NK-92 (cell line): Measurements from ENCODE around the gene ZFAND4.
"Not testable (repeated sequence)": the region's sequence is repeated elsewhere in the genome, so short reads cannot be mapped to it uniquely, and the experiment has no call there.

Experiments used
- DNase-seq: peaks from one replicate; lab custom pipeline; 2025; ENCODE audit not compliant: unreplicated experiment; lab: John Stamatoyannopoulos, UW

ZFAND4 gene

DNA sequence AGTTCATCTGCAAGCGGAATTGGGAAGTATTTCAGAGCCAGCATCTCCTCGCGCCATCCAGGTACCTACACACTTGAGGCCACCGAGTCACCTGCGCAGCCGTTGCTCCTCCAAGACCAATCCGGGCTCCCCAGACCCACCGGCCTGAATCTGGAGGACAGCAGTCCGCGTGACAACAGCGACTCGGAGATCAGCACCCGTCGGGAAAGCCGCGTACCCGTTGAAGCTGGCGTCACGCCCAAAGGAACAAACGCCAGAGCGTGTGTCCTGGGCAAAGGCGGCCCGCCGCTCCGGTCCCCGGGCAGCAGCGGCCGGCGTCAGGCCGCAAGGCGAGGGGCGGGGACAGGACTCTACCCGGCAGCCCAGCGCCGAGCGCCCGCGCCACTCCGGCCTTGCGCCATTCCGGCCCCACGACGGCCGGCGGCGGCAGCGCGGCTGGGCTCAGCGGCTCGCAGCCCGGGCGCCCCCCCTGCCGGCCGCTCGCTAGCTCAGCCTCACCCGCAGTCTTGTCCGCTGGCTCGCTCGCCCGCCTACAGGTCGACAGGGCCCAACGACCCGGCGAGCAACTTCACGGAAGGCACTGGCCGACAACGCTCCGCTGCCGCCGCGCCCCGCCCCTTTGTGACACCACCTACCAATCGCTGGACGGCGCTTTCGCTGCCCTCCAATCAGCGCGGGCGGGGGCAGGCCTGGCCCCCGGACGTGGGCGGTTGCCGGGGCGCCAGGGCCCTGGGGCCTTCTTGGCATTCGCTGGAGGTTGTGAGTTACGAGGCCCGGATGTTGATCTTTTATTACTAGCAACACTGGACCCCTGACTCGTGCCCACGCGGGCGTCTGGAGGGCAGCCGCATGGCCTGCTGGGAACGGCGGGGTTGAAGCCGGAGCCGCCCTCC is at the start of gene ZFAND4:
Gene ZFAND4, minus strand, starts transcription at position 592 of the 893 bp plus-strand sequence. CDS start 9,047 bp downstream, outside the sequence.
- peak; percentile 39 for DNase-seq

DNA sequence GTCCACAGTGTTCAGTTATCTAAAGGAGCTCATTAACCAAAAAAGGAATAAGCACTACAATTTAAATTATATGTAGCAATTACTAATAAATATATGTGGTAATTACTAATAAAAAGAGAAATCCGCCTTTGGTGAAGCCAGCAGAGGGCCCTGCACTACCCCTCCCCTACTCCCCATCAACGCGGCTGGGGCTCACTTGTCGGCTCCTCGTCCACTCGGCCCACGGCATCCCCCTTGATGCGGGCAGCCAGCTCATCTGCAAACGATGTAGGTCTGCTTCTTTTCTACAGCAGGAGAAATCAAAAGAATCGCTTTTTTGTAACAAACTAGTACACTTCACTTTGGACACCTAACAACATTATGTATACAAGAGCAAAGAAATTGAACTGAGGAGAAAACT is 48.9 kb upstream of the ZFAND4 start:
- not testable (repeated sequence) for DNase-seq

DNA sequence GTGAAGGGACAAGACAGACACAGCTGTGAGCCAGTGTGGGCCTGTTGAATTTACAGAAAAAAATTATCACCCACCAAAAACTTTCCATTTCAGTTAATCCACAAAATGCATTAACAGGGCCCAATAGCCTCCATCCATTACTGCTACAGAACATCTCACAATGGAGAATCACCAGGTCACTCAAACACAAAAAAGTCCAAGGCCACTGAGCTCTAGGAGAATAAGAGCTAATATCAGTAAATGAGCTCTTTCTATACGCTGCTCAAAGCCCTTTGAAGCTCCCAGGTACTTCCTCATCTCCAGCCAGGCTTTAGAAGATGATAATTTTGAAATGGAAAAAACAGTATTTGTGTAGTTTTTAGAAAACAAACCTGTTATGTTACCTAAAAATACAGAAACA is 45.1 kb upstream of the ZFAND4 start:
- DNase-seq = not testable (repeated sequence)

DNA sequence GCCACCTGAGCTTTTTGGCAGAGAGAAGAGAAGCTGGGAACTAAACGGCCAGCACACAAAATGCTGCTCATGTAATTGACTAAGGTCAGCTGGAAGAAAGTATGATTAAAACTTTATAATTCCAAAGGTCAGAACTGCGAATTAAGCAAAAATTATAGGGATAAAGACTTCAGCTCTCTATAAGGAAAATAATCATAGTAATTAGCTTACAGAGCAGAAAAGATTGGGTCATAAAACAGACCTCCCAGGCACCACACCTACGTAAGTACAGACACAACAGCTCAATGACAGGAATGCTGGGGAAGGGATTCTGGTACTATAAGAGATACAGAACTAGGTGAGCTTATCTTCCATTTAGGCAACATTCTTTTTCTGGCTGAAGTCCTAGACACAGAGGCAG is 44.5 kb upstream of the ZFAND4 start:
- DNase-seq = not testable (repeated sequence)

DNA sequence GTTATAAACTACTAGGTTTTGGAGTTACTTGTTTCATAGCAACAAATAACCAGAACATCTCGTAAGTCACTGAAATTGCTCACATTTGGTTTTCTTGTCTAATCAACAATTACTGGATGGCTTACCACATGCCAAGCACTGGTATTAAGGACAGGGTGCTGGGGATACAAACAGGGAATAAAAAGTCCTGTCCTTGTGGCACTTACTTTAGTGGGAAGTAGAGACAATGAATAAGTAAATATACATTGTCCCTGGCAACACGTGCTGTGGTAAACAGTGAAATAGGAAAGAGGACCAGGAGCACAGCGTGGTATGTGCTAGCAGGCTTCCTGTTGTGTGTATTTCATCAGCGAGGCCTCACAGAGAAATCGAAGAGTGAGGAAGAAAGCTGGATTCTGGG is 38.7 kb upstream of the ZFAND4 start:
- DNase-seq = not testable (repeated sequence)

DNA sequence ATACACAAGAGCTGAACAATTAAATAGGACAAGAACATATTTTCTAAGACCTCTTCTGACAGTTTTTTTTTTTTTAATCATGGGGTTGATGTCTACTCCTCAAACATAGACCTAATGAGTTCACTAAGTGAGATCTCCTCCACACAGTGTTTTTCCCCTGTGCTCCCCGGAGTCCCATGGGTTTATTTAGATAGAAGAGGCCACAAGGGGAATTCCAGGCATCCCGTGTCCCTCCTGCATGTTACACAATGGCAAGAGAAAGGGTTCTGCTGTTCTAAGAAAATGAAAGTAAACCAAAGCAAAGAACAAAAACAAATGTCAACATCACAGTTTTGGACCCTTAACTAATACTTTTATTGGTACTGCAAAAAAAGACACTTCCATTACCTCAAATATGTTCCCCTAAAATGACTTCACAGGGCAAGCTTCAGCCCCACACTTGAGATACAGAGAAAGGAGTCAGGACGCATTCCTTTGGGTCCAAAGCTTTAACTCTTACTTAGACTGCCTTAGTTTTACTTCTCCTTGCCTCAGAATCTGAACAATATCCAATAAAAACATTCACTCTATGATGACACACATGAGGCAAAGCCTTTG is 37.7 kb upstream of the ZFAND4 start:
- not testable (repeated sequence) for DNase-seq

DNA sequence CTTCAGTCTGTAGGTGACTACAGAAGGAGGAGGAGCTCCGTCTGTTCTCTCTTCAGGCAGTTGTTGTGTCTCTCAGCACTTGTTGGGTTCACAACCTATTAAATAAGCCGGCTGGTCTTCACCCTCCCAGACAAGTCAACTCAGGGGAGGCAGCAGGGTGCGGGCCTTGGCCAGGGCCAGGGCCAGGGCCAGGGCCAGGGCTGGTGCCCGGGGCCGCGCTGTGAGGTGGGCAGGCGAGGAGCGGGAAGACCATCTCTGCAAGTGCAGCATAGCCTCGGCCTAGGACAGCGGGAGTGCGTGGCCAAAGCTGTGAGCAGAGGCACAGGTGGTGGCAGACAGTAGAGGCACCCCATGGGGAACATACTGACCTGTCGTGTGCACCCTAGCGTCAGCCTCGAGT is 5.9 kb upstream of the ZFAND4 start:
- not testable (repeated sequence) for DNase-seq

DNA sequence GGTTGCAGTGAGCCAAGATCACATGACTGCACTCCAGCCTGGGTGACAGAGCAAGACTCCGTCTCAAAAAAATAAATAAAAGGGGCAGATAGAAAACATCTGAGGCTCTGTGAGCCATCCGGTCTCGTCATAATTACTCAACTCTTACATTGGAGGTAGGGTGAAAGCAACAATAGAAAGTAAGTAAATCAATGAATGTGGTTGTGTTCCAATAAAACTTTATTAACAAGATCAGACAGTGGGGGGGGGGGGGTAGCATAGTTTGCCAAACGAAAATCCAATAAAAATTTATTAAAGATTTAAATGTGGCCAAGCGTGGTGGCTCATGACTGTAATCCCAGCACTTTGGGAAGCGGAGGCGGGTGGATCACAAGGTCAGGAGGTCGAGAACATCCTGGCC is 2.8 kb upstream of the ZFAND4 start:
- DNase-seq = no peak

DNA sequence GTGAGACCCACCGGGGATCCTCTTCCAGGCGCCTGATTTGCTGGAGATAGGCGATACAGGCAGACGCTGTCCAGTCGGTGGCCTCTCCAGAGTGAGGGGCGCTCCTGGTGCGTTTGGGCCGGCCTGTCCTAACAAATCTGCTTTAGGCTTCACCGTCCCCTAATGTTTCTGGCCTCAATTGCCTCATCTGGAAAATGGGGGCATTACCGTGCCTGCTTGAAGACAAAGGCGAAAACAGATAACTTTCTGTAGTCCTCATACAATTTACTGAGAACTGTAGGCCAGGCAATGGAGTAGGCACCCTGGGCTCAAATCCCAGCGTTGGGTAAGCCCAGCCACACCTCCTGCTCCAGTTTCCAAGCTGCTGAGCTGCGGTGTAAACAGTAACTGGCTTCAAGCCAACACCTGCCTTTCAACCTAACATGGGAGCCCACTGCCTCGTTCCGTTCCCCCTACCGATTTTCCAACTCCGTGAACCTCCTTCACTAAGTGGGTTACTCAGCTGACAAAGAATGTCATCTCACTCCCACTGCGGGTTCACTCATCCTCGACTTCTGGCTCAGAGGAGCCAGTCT is 589 bp upstream of the ZFAND4 start:
- DNase-seq = no peak

DNA sequence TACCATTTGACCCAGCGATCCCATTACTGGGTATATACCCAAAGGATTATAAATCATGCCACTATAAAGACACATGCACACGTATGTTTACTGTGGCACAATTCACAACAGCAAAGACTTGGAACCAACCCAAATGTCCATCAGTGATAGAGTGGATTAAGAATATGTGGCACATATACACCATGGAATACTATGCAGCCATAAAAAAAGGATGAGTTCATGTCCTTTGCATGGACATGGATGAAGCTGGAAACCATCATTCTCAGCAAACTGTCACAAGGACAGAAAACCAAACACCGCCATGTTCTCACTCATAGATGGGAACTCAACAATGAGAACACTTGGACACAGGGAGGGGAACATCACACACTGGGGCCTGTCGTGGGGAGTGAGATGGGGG is 1.3 kb downstream of the ZFAND4 start:
- not testable (repeated sequence) for DNase-seq

DNA sequence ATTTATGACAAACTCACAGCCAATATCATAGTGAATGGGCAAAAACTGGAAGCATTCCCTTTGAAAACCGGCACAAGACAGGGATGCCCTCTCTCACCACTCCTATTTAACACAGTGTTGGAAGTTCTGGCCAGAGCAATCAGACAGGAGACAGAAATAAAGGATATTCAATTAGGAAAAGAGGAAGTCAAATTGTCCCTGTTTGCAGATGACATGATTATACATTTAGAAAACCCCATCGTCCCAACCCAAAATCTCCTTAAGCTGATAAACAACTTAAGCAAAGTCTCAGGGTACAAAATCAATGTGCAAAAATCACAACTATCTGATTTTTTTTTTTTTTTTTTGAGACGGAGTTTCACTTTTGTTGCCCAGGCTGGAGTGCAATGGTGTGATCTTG is 2.7 kb downstream of the ZFAND4 start:
- DNase-seq = not testable (repeated sequence)

DNA sequence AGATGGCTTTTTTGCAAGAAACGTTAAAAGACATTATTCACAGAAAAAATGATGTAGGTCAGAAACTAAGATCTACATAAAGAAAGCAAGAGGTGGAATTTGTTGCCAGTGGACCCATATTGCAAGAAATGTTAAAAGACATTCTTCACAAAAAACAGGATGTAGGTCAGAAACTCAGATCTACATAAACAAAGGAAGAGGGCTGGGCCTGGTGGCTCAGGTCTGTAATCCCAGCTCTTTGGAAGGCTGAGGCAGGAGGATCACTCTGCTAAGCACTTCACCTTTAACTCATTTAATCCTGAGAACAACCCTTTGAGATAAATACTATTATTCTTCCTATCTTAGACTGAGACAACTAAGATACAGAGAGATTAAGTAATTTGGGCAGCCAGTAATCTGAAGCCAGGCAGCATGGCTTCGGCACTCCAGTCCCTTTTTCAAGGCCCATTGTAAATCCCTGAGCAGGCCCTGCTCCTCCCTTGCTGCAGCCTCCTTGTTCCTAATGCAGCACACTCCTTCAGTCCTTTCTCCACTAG is 11.6 kb downstream of the ZFAND4 start:
- DNase-seq = no peak

DNA sequence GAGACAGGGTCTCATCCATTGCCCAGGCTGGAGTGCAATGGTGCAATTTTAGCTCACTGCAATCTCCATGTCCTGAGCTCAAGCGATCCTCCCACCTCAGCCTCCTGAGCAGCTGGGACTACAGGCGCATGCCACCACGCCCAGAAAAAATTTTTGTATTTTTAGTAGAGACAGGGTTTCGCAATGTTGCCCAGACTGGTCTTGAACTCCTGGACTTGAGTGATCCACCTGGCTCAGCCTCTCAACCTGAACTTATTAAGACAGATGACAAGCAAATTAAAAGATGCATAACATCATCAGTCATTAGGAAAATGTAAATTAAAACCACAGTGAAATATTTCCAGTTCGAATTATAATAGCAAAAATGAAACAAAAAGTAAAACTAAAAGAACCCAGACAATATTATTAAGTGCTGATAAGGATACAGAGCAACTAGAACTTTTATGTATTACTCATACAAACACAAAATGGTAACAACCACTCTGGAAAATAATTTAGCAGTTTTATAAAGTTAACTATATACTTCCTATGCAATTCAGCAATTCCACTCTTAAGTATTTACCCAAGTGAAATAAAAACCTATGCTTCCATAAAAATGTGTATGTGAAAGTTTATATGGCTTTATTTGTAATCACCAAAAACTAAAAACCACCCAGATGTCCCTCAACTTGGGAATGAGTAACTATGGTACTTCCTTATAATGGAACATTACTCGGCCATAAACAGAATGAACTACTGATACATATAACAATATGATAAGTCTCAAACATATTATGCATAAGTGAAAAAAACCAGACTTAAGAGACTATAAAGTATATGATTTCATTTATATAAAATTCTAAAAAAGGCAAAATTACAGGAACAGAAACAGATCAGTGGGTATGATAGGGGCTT is 15.3 kb downstream of the ZFAND4 start:
- DNase-seq = no peak

DNA sequence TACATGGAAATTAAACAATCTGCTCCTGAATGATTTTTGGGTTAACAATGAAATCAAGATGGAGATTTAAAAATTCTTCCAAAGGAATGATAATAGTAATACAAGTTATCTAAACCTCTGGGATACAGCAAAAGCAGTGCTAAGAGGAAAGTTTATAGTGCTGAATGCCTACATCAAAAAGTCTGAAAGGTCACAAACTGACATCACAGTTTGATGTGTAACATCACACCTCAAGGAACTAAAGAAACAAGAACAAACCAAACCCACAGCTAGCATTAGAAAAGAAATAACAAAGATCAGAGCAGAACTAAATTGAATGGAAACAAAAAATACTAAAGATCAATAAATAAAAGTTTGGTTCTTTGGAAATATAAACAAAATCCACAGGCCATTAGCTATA is 17.4 kb downstream of the ZFAND4 start:
- no peak for DNase-seq

DNA sequence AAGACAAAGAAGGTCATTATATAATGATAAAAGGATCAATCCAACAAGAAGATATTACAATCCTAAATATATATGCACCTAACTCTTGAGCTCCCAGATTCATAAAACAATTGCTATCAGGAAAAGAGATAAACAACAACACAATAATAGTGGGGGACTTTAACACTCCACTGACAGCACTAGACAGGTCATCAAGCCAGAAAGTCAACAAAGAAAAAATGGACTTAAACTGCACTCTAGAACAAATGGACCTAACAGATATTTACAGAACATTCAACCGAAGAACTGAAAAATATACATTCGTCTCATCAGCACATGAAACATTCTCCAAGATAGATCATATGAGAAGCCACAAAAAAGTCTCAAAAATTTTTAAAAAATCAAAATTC is 17.8 kb downstream of the ZFAND4 start:
- DNase-seq = not testable (repeated sequence)

DNA sequence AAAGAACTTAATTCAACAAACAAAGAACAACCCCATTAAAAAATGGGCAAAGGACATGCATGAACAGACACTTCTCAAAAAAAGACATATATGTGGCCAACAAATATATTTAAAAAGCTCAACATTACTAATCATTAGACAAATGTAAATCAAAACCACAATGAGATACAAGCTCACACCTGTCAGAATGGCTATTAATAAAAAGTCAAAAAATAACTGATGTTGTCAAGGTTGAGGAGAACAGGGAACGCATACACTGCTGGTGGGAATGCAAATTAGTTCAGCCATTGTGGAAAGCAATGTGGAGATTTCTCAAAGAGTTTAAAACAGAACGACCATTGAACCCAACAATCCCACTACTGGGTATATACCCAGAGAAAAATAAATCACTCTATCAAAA is 19.1 kb downstream of the ZFAND4 start:
- no peak for DNase-seq

DNA sequence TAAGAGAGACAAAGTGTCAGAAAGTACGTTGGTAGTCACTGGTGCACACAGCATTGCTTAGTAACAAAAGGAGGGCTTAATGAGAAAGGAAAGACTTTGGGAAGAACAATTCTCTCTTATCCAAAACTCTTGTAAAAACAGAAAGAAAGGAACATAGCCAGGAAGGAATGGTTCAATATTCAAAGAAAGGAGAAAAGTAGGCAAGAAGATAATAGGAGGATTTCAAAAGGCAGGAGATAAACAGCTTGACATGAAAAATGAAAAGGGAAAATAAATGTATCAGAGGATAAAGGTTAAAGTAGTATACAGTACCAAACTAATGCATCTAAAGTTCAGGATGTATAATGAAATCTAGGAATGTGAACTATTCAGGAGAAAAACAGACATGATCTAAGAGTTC is 20.1 kb downstream of the ZFAND4 start:
- no peak for DNase-seq

DNA sequence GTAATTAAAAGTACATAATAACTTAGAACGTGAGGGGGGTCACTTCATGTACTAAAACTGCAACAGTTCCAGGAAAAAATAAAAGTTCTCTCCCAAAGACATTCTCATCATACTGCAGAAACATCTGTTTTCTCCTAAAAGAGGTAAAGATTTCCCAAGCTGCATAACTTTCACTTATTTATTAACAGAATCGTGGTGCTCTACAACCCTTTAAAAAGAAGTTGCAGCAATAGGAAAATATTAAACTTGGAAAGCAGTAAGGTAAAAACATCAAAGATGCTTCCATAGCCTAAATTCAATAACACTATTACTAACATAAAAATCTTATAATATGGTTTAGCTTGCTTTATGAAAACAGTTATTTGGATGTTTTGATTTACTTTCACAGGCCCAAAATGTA is 23.3 kb downstream of the ZFAND4 start:
- no peak for DNase-seq

DNA sequence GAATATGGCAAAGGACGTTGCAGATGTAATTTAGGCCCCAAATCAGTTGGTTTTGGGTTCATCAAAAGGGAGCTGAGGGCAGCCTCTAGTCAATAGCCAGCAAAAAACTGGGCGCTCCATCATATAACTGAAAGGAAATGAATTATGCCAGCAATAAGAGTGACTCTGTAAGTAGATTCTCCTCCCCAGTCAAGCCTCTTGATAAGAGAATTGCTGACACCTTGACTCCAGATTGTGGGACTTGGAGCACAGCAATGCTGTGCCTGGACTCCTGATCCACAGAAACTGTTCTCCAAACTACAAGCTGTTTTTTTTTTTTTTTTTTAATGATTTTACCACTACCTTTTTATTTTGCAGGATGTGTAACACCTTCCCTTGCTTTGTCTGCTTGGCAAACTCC is 25.5 kb downstream of the ZFAND4 start:
- no peak for DNase-seq

DNA sequence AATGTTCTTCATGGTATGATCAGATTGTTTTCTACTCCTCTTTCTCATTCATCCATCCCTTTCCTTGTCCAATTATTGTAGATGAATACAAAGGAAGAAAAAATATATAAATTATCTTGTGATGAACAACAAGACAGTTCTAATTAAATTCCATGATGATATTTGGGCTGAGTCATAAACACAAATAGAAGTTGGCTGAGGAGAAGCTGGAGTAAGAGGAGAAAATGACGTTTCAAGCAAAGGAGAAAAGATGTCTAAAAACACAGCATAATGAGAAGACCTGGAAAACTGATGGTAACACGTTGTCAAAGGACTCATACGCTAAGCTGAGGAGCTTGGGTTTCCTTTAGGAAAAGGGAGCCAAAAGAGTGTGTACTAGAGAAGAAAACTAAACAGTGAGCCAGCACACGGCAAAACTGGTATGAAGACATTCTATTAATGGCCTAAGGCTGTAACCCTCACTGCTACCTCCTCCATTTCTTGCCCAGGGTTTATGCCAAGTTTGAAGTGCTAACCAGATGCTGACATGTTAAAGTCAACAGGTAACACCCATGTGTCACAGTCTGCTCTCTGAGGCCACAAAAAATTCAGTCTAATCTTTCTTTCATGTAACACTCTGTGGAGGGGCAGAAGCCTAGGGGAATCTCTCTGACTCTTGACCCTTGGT is 26.1 kb downstream of the ZFAND4 start:
- DNase-seq = no peak
